Measurements from ENCODE around the gene GRHL3. TPM values are rescaled to one million over a fixed set of nuclear protein-coding genes. Genes with fewer than 3 reads are reported as not detected.
"Not testable (repeated sequence)": the region's sequence is repeated elsewhere in the genome, so short reads cannot be mapped to it uniquely, and the experiment has no call there.

GRHL3 gene
- polyA plus RNA-seq, 1 donor = 0.54 TPM

DNA sequence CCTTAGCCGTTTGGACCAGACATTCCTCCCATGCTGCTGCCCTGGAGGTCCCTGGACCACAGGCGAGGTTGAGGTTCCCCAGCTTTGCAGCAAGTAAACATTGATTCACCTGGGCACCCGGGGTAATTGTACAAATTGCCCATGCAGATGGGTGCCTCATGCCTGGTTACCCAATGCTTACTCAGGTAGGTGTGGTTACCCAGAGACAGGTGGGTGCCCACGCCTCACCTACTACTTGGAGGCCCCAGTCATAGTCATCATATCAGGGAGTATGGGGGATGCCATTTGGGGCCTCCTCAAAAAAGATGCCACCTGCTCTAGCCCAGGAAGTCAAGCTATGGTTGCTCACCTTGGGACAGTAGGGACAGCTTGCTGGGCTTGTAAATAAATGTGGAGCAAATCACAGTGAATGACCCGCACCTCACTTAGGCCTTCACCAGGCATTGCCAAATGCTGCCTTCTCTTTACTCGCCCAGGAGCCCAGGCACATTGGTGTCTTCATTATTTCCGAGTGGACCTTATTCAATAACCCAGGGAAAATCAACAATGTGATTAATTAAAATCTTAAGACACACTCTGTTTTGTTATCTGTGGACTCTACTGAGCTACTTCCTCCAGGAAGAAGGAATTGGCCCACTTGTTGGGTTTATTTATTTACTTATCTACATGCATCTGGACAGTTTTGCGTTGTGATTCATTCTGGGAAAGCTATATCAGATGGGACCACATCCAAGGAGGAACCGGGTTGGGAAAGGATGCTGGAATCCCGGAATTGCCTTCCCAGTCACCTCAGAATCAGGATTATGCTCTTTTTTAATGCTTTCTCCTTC, 35.6 kb upstream of the GRHL3 start:
- Histone ChIP-seq H3K36me3 (ENCODE audit: control insufficient read depth, insufficient read depth, low read length) (no peaks in the 10 kb centered on the region), H3K4me1 (ENCODE audit: control insufficient read depth, insufficient read depth, low read length) (no peaks in the 10 kb centered on the region), H3K4me3 (ENCODE audit: low read length) (no peak overlapping the region), H3K27me3 (ENCODE audit: control insufficient read depth, insufficient read depth, low read length) (no peaks in the 10 kb centered on the region), H3K27ac (ENCODE audit: low read length) (no peak overlapping the region), H3K9me3 (ENCODE audit: control insufficient read depth, low read depth, low read length) (no peaks in the 10 kb centered on the region)
- no peak for DNase-seq
- 83% methylated on average over 1 of the region's 10 CpGs for WGBS (ENCODE audit: insufficient coverage, low lambda C conversion rate)

DNA sequence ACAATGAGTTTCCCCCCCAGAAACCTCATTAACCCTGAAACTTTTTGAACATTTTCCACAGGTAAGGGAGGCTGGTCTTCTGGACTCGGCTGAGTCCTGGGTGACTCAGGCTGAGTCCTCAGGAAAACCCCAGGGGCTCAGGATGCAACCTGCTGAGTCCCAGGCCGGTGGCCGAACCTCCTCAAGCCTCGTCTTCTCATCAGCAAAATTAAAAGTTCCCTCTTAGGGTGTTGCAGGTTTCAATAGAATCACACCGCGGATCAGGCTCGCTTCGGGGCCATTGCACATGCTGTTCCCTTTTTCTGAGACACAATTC, 35.0 kb upstream of the GRHL3 start:
- Histone ChIP-seq H3K4me1 (ENCODE audit: control insufficient read depth, insufficient read depth, low read length) (no peaks in the 10 kb centered on the region), H3K27me3 (ENCODE audit: control insufficient read depth, insufficient read depth, low read length) (no peaks in the 10 kb centered on the region), H3K9me3 (ENCODE audit: control insufficient read depth, low read depth, low read length) (no peaks in the 10 kb centered on the region), H3K27ac (ENCODE audit: low read length) (no peak overlapping the region), H3K36me3 (ENCODE audit: control insufficient read depth, insufficient read depth, low read length) (no peaks in the 10 kb centered on the region), H3K4me3 (ENCODE audit: low read length) (no peak overlapping the region)
- no peak for DNase-seq
- 100% methylated on average over 1 of the region's 8 CpGs for WGBS (ENCODE audit: insufficient coverage, low lambda C conversion rate)

DNA sequence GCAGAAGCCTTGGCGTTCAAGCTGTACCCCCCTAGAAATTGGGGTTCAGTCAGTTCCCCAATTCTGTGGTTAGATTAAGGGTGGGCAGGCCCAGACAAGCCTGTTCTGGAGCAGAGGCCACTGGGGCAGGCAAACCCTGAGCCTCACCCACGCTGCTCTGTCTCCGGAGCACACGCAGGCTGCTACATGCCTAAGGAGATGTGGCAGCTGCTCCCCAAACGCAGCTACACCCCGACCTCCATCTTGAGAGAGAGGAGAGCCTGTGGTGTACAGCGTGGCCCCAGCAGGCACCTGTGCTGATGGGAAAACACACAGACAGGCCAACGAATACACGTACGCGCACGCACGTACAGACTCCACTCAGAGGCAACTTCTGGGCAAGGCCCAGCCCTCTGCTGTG, 33.9 kb upstream of the GRHL3 start:
- Histone ChIP-seq H3K27ac (ENCODE audit: low read length) (no peak overlapping the region), H3K4me1 (ENCODE audit: control insufficient read depth, insufficient read depth, low read length) (no peaks in the 10 kb centered on the region), H3K4me3 (ENCODE audit: low read length) (no peak overlapping the region), H3K27me3 (ENCODE audit: control insufficient read depth, insufficient read depth, low read length) (no peaks in the 10 kb centered on the region), H3K9me3 (ENCODE audit: control insufficient read depth, low read depth, low read length) (no peaks in the 10 kb centered on the region), H3K36me3 (ENCODE audit: control insufficient read depth, insufficient read depth, low read length) (no peaks in the 10 kb centered on the region)
- no CpG with 5 or more reads among the region's 13 CpGs for WGBS (ENCODE audit: insufficient coverage, low lambda C conversion rate)
- no peak for DNase-seq

DNA sequence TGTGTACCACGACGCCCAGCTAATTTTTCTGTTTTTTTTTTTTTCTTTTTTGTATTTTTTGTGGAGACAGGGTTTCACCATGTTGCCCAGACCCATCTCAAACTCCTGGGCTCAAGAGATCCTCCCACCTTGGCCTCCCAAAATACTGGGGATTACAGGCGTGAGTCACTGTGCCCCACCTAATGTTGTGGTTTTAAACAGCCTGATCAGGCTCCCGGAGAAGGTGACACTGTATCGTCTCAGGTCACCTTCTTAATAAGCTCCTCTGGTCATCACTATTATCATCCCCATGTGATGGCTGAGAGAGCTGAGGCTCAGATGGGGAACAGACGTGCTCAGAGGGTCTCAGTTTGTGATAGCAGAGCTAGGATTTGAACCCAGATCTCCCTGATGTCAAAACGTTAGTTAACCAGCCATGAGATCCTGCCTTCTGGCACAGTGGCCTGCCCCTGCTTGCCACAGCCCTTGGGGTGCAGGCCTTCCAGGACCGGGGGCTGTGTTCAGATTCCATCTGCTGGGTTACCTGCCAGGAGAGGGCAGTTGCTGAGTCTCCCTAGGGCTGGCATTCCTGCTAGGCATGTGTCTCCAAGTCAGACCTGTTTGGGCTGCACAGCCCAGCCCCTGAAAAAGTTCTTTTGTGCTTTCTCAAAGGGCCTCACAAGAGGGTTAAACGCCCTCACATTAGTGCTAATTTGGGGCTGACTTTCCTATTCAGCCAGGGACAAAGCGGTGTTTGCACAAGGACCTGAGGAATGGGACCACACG, 32.7 kb upstream of the GRHL3 start:
- Histone ChIP-seq H3K36me3 (ENCODE audit: control insufficient read depth, insufficient read depth, low read length) (no peaks in the 10 kb centered on the region), H3K27ac (ENCODE audit: low read length) (no peak overlapping the region), H3K4me3 (ENCODE audit: low read length) (no peak overlapping the region), H3K27me3 (ENCODE audit: control insufficient read depth, insufficient read depth, low read length) (no peaks in the 10 kb centered on the region), H3K9me3 (ENCODE audit: control insufficient read depth, low read depth, low read length) (no peaks in the 10 kb centered on the region), H3K4me1 (ENCODE audit: control insufficient read depth, insufficient read depth, low read length) (no peaks in the 10 kb centered on the region)
- DNase-seq = no peak
- 100% methylated on average over 2 of the region's 11 CpGs for WGBS (ENCODE audit: insufficient coverage, low lambda C conversion rate)

DNA sequence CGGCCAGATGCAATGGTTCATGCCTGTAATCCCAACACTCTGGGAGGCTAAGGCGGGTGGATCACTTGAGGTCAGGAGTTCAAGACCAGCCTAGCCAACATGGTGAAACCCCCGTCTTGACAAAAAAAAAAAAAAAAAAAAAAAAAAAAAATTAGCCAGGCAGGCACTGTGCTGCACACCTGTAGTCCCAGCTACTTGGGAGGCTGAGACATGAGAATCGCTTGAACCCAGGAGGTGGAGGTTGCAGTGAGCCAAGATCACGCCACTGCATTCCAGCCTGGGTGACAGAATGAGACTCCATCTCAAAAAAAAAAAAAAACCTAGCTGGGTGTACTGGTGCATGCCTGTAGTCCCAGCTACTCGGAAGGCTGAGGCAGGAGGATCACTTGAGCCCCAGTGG, 31.4 kb upstream of the GRHL3 start:
- not testable (repeated sequence) for H3K27ac ChIP-seq (ENCODE audit: low read length); H3K4me3 ChIP-seq (ENCODE audit: low read length); H3K9me3 ChIP-seq (ENCODE audit: control insufficient read depth, low read depth, low read length); H3K27me3 ChIP-seq (ENCODE audit: control insufficient read depth, insufficient read depth, low read length); DNase-seq; H3K36me3 ChIP-seq (ENCODE audit: control insufficient read depth, insufficient read depth, low read length); H3K4me1 ChIP-seq (ENCODE audit: control insufficient read depth, insufficient read depth, low read length)
- no CpG with 5 or more reads among the region's 6 CpGs for WGBS (ENCODE audit: insufficient coverage, low lambda C conversion rate)

DNA sequence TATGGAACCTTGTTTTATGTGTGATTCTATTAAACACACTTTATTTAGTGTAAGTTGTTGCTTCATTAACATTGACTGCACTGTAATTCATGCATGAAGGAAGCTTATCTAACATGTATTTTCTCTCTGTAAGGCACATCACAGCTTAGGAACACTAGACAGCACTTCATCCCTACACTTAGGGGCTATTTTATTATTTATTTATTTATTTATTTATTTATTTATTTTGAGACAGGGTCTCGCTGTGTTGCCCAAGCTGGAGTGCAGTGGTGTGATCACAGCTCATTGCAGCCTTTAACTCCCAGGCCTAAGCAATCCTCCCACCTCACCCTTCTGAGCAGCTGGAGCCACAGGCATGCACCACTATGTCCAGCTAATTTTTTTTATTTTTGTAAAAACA, 30.7 kb upstream of the GRHL3 start:
- no peaks in the 10 kb centered on the region for H3K9me3 ChIP-seq (ENCODE audit: control insufficient read depth, low read depth, low read length)
- H3K4me3 ChIP-seq (ENCODE audit: low read length) = no peak overlapping the region
- DNase-seq = no peak
- H3K4me1 ChIP-seq (ENCODE audit: control insufficient read depth, insufficient read depth, low read length) = no peaks in the 10 kb centered on the region
- WGBS (ENCODE audit: insufficient coverage, low lambda C conversion rate) = 100% methylated on average over 1 of the region's 1 CpG
- H3K36me3 ChIP-seq (ENCODE audit: control insufficient read depth, insufficient read depth, low read length) = no peaks in the 10 kb centered on the region
- H3K27me3 ChIP-seq (ENCODE audit: control insufficient read depth, insufficient read depth, low read length) = no peaks in the 10 kb centered on the region
- H3K27ac ChIP-seq (ENCODE audit: low read length) = no peak overlapping the region

DNA sequence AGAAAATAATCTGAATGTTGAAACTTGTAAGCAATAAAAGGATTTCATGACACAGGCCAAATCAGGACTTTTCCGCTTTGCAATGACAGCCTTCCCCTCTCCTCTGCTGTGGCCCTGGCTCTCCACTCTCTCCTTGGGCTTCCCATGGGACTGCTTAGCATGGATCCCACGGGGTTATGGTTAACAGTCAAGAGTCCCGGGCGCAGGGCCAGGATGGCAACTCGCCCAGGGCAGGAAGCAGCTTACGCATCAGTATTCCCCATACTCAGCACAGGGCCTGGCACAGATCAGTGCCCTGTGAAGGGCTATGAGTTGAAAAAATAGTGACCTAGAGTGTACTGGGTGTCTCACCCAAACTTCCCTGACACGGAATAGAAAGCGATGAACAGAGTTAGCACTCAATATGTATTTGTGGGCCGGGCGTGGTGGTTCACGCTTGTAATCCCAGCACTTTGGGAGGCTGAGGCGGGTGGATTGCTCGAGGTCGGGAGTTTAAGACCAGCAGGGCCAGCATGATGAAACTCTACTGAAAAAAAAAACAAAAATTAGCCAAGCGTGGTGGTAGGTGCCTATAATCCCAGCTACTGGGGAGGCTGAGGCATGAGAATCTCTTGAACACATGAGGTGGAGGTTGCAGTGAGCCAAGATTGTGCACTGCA, 29.1 kb upstream of the GRHL3 start:
- Histone ChIP-seq H3K4me3 (ENCODE audit: low read length) (no peak overlapping the region), H3K9me3 (ENCODE audit: control insufficient read depth, low read depth, low read length) (no peaks in the 10 kb centered on the region), H3K27me3 (ENCODE audit: control insufficient read depth, insufficient read depth, low read length) (no peaks in the 10 kb centered on the region), H3K36me3 (ENCODE audit: control insufficient read depth, insufficient read depth, low read length) (no peaks in the 10 kb centered on the region), H3K27ac (ENCODE audit: low read length) (no peak overlapping the region), H3K4me1 (ENCODE audit: control insufficient read depth, insufficient read depth, low read length) (peaks cover 7% of the 10 kb centered on the region)
- no CpG with 5 or more reads among the region's 15 CpGs for WGBS (ENCODE audit: insufficient coverage, low lambda C conversion rate)
- DNase-seq = peak in 1 of 2 donors; percentile 6

DNA sequence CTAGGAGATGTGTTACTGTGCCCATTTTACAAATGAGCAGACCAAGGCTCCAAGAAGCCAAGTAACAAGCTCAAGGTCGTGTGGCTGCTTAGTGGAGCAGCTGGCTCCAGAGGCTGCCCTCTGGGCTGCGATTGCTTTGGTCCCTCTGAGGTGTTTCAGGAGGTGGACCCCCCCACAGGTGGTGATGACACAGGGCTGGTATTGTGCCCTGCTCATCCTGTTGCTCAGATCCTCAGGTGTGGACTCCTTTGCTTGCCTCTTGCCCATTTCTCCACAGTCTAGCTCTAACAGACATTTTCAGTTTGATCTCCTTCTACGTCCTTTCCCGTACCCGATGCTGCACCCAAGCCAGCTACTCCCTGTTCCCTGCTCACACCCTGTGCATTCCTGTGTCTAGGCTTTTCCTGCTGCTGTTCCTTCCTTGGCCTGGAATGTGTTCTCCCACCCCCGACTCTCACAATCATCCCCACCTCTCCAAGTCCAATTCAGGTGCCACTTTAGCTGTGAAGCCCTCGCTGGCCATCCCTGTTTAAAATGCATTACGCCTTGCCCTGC, 28.1 kb upstream of the GRHL3 start:
- no peak overlapping the region for H3K27ac ChIP-seq (ENCODE audit: low read length)
- no peaks in the 10 kb centered on the region for H3K9me3 ChIP-seq (ENCODE audit: control insufficient read depth, low read depth, low read length)
- H3K36me3 ChIP-seq (ENCODE audit: control insufficient read depth, insufficient read depth, low read length) = no peaks in the 10 kb centered on the region
- WGBS (ENCODE audit: insufficient coverage, low lambda C conversion rate) = 63% methylated on average over 3 of the region's 8 CpGs
- no peak for DNase-seq
- H3K4me3 ChIP-seq (ENCODE audit: low read length) = no peak overlapping the region
- peaks cover 11% of the 10 kb centered on the region for H3K4me1 ChIP-seq (ENCODE audit: control insufficient read depth, insufficient read depth, low read length)
- H3K27me3 ChIP-seq (ENCODE audit: control insufficient read depth, insufficient read depth, low read length) = no peaks in the 10 kb centered on the region

DNA sequence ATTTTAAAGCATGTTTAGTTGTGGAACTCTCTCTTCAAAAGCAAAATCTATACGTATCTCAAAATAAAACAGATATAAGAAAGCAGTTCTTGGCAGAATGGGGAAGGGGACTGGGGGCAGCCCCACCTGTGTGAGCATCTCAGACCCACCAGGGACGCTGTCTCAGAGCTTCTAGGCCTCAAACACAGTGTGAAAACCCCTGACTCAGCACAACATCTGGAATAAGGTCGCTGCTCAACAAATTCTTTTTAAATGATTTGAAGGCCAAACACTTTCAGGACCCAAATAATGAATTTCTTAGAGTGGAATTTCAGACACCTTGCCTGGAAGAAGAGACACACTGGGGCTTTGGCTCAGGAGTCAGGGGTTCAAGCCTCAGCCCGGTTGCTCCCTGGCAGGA, 27.1 kb upstream of the GRHL3 start:
- no peak overlapping the region for H3K27ac ChIP-seq (ENCODE audit: low read length)
- no CpG with 5 or more reads among the region's 4 CpGs for WGBS (ENCODE audit: insufficient coverage, low lambda C conversion rate)
- DNase-seq = no peak
- peaks cover 11% of the 10 kb centered on the region for H3K4me1 ChIP-seq (ENCODE audit: control insufficient read depth, insufficient read depth, low read length)
- H3K4me3 ChIP-seq (ENCODE audit: low read length) = no peak overlapping the region
- H3K36me3 ChIP-seq (ENCODE audit: control insufficient read depth, insufficient read depth, low read length) = no peaks in the 10 kb centered on the region
- H3K9me3 ChIP-seq (ENCODE audit: control insufficient read depth, low read depth, low read length) = no peaks in the 10 kb centered on the region
- H3K27me3 ChIP-seq (ENCODE audit: control insufficient read depth, insufficient read depth, low read length) = no peaks in the 10 kb centered on the region

DNA sequence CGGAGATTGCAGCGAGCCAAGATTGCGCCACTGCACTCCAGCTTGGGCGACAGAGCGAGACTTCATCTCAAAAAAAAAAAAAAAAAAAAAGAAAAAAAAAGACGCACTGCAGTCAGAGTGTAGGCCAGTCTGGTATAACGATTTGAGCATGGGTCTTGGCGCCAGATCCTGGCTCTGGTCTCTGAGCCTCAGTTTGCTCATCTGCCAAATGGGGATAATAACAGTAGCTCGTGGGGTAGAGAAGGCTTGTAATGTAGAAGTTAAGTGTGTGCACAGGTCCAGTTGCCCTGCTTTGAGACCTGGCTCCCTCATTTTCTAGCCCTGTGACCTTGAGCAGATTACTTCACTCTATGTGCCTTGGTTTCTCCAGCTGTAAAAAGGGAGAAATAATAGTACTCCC, 26.3 kb upstream of the GRHL3 start:
- Histone ChIP-seq H3K4me3 (ENCODE audit: low read length) (no peak overlapping the region), H3K27me3 (ENCODE audit: control insufficient read depth, insufficient read depth, low read length) (no peaks in the 10 kb centered on the region), H3K9me3 (ENCODE audit: control insufficient read depth, low read depth, low read length) (no peaks in the 10 kb centered on the region), H3K36me3 (ENCODE audit: control insufficient read depth, insufficient read depth, low read length) (no peaks in the 10 kb centered on the region), H3K27ac (ENCODE audit: low read length) (no peak overlapping the region), H3K4me1 (ENCODE audit: control insufficient read depth, insufficient read depth, low read length) (peaks cover 11% of the 10 kb centered on the region)
- DNase-seq = no peak
- WGBS (ENCODE audit: insufficient coverage, low lambda C conversion rate) = no CpG with 5 or more reads among the region's 9 CpGs
